Neuron (in vitro differentiated cells): Measurements from ENCODE around the gene ANKRD2.

Experiments
- H2AFZ ChIP-seq: one replicate; pipeline ENCODE4 v1.6.1; 2013; ENCODE audit warnings: low read depth, mild to moderate bottlenecking, inconsistent platforms, low read length, moderate library complexity
- H3K27me3 ChIP-seq: one replicate; pipeline ENCODE4 v1.6.1; 2013; ENCODE audit warnings: low read length; ENCODE audit not compliant: insufficient read depth
- H3K36me3 ChIP-seq: one replicate; pipeline ENCODE4 v1.6.1; 2013; ENCODE audit warnings: low read length; ENCODE audit not compliant: insufficient read depth
- H3K4me1 ChIP-seq: one replicate; pipeline ENCODE4 v1.6.1; 2013; ENCODE audit warnings: low read length; ENCODE audit not compliant: insufficient read depth
- H3K4me3 ChIP-seq: 2 replicates; pipeline ENCODE4 v1.5.1; 2013; ENCODE audit warnings: mild to moderate bottlenecking, low read length, moderate library complexity
- H3K9me3 ChIP-seq: one replicate; pipeline ENCODE4 v1.6.1; 2013; ENCODE audit warnings: low read length

Gene ANKRD2

DNA sequence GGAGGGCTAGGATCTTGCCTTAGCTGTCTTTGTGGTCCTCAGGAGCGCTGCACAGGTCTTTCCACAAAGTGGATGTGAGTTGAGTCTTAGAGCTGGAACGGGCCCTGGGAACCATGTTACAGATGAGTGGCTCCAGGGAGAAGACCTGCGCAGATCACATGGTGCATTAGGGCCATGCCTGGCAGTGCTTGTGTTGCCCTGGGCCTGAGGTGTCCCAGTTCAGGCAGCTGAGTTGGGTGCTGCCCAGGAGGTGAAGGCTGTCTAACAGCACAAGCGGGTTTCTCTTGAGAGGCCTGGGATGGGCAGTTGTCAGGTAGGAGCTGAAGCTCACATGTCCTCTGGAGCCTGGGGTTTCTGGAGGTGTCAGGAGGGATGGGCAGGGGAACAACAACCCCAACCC lies 33.7 kb upstream of the ANKRD2 start:
- H3K4me3 ChIP-seq: no peak overlapping the region
- H3K9me3 ChIP-seq: no peaks in the 10 kb centered on the region
- no peaks in the 10 kb centered on the region for H3K36me3 ChIP-seq
- peaks cover 16% of the 10 kb centered on the region for H3K4me1 ChIP-seq
- no peaks in the 10 kb centered on the region for H3K27me3 ChIP-seq
- H2AFZ ChIP-seq: no peak overlapping the region

GRCh38 chr10:97539523-97540200 lies 32.9 kb upstream of the ANKRD2 start:
- Histone ChIP-seq H2AFZ (no peak overlapping the region), H3K9me3 (no peaks in the 10 kb centered on the region), H3K36me3 (no peaks in the 10 kb centered on the region), H3K4me3 (no peak overlapping the region), H3K4me1 (peaks cover 16% of the 10 kb centered on the region), H3K27me3 (no peaks in the 10 kb centered on the region)

- H2AFZ ChIP-seq: no peak overlapping the region
- no peaks in the 10 kb centered on the region for H3K27me3 ChIP-seq
- peaks cover 16% of the 10 kb centered on the region for H3K4me1 ChIP-seq
- H3K36me3 ChIP-seq: no peaks in the 10 kb centered on the region
- no peaks in the 10 kb centered on the region for H3K9me3 ChIP-seq
- H3K4me3 ChIP-seq: no peak overlapping the region
Observed at GRCh38 chr10:97540669-97541500, 31.7 kb upstream of the ANKRD2 start.

- Histone ChIP-seq H3K4me3 (no peak overlapping the region), H2AFZ (peak overlapping the region; percentile 28), H3K27me3 (no peaks in the 10 kb centered on the region), H3K4me1 (peaks cover 18% of the 10 kb centered on the region), H3K9me3 (no peaks in the 10 kb centered on the region), H3K36me3 (no peaks in the 10 kb centered on the region)
Observed at GRCh38 chr10:97542169-97543024, 30.2 kb upstream of the ANKRD2 start.

DNA sequence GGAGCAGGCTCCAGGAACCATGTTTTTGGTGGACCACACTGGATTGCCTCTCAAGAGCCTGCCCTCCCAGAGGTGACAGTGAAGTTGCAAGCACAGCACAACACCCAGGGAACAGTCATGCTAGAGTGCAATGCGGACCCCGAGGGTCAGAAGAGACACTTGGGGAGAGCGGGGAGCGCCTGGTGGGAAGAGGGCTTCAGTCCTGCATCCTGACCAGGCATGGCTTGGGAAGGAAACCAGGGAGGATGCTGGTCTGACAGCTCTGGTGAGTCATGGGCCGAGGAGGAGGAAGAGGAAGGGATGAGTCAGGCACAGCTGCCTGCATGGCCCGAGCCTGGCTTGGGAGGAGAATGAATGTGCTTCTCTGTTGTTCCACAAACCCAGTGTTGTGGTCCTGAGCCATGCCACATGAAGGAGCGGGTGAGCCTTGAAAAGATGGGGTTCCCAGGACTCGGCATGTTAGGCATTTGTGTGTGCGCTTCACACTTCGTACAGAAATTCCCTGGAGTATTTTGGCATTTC lies 29.5 kb upstream of the ANKRD2 start:
- Histone ChIP-seq H3K4me1 (peaks cover 23% of the 10 kb centered on the region), H3K4me3 (no peak overlapping the region)

DNA sequence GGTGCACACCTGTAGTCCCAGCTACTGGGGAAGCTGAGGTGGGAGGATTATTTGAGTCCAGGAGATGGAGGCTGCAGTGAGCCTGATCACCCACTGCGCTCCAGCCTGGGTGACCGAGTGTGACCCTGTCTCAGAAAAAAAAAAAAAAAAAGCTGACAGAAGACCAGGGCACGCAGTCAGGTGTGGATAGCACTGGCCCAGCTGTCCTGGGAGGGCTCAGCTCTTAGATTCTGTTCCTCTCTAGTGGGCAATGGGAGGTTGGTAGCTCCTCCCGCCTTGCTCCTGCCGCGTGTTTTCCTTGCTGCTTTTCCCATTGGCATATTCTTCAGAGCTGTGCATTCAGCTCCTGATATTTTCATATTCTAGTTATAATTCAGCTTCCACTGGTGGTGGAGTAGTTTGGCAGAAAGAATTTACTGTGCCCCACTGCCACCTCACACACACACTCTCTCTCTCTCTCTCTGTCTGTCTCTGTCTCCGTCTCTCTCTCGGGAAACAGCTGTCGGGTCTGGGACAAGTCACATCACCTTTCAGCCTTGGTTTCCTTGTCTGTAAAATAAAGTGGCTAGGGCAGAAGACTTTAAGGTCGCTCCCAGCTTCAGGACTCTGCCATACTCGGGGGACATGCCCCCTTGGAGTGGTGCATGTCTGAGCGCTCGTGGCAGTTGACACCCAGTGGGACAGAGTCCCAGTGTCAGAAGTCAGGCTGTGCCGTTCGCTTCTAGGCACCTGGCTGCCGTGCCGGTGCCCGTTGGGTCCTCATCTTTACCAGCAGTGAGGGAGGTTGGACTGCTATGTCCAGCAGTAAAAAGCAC lies 25.9 kb upstream of the ANKRD2 start:
- H3K9me3 ChIP-seq: no peaks in the 10 kb centered on the region
- no peak overlapping the region for H3K4me3 ChIP-seq
- no peaks in the 10 kb centered on the region for H3K27me3 ChIP-seq
- H3K36me3 ChIP-seq: no peaks in the 10 kb centered on the region
- H2AFZ ChIP-seq: no peak overlapping the region
- peaks cover 43% of the 10 kb centered on the region for H3K4me1 ChIP-seq

More for the DNA sequence above, 29.5 kb upstream of the ANKRD2 start:
- Histone ChIP-seq H3K36me3 (no peaks in the 10 kb centered on the region), H3K9me3 (no peaks in the 10 kb centered on the region), H3K27me3 (no peaks in the 10 kb centered on the region), H2AFZ (no peak overlapping the region)

DNA sequence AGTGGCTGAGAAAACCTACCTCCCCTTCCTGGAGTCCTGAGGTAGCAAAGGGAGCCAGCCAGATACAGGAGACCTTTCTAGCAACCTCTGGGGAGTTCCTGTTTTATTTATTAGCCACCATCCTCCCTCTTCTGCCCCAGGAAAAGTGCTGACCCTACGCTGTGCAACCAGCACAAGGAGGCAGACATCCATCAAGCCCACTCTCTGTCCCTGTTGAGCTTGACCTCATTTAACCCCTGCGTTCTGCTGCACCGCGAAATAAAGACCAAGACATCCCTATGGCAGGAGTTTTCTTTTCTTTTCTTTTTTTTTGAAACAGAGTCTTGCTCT lies 25.3 kb upstream of the ANKRD2 start:
- no peaks in the 10 kb centered on the region for H3K9me3 ChIP-seq
- no peak overlapping the region for H2AFZ ChIP-seq
- peaks cover 38% of the 10 kb centered on the region for H3K4me1 ChIP-seq
- no peak overlapping the region for H3K4me3 ChIP-seq
- H3K27me3 ChIP-seq: no peaks in the 10 kb centered on the region
- H3K36me3 ChIP-seq: no peaks in the 10 kb centered on the region

- Histone ChIP-seq H3K4me3 (no peak overlapping the region), H2AFZ (no peak overlapping the region), H3K9me3 (no peaks in the 10 kb centered on the region), H3K36me3 (no peaks in the 10 kb centered on the region), H3K27me3 (no peaks in the 10 kb centered on the region), H3K4me1 (peaks cover 31% of the 10 kb centered on the region)
Observed at GRCh38 chr10:97547962-97548361, 24.6 kb upstream of the ANKRD2 start.

DNA sequence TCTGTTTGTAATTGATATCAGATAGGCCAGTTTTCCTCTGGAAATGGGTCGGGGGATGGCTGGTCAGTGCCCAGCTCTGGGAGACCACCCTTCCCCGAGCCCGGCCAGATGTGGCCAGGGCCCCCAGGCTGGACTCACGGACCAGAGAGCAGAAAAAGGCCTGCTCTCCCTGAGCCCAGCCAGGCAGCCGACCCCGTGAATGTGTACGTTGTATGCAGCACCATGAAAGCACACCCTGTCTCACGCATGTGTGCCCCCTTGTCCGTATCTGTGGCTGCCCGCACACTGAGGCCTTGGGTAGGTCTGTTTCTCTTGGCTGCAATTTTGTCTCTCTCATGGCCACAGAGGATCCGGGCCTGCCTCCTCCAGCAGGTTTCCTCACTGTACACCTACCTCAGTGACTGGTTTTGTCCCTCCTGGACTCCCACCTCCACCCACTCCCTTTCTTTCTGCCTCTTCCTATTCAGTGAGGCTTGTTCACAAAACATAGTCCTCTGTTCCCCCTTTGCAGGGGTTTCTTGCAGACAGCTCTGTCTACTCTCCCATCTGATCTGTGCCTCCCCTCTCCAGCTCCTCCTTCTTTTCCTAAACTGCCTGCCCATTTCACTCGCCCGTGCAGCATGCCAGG lies 23.6 kb upstream of the ANKRD2 start:
- H3K9me3 ChIP-seq: no peaks in the 10 kb centered on the region
- H3K4me3 ChIP-seq: no peak overlapping the region
- no peak overlapping the region for H2AFZ ChIP-seq
- H3K36me3 ChIP-seq: no peaks in the 10 kb centered on the region
- H3K27me3 ChIP-seq: no peaks in the 10 kb centered on the region
- peaks cover 33% of the 10 kb centered on the region for H3K4me1 ChIP-seq

DNA sequence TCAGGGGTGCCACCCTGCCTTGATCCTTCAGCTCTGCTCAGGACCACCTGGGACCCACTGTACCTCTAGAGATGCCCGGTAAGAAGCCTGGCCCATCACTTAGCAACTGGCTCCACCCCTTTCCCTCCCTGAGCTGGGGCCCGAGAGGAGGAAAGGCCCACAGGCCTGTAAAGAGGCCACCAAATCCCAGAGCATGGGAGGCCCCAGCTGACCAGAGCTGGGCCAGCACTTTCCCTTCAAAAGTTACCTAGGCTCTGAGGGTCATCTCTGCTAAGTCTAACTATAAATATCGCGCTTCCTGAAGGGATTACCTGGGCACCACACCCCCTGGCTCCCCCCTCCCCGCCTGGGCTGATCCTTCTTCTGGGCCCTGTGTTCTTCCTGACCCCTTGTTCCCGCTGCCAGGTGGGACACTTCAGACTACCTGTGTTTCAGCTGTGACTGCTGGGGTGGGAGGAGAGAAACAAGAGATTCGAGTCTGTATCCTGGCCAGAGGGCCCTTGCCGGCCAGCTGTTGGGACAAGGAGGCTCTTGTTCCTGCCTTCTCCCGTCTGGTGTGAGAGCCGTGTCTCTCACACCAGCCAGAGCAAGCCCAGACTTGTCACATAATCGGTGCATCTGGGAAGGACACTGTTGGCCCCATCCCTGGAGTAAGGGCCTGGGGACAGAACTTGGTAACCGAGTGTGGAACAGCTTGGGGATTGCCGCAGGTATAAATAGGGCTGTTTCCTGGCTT lies 22.8 kb upstream of the ANKRD2 start:
- Histone ChIP-seq H3K4me3 (no peak overlapping the region), H2AFZ (no peak overlapping the region), H3K4me1 (peaks cover 34% of the 10 kb centered on the region), H3K36me3 (no peaks in the 10 kb centered on the region), H3K9me3 (no peaks in the 10 kb centered on the region), H3K27me3 (no peaks in the 10 kb centered on the region)

DNA sequence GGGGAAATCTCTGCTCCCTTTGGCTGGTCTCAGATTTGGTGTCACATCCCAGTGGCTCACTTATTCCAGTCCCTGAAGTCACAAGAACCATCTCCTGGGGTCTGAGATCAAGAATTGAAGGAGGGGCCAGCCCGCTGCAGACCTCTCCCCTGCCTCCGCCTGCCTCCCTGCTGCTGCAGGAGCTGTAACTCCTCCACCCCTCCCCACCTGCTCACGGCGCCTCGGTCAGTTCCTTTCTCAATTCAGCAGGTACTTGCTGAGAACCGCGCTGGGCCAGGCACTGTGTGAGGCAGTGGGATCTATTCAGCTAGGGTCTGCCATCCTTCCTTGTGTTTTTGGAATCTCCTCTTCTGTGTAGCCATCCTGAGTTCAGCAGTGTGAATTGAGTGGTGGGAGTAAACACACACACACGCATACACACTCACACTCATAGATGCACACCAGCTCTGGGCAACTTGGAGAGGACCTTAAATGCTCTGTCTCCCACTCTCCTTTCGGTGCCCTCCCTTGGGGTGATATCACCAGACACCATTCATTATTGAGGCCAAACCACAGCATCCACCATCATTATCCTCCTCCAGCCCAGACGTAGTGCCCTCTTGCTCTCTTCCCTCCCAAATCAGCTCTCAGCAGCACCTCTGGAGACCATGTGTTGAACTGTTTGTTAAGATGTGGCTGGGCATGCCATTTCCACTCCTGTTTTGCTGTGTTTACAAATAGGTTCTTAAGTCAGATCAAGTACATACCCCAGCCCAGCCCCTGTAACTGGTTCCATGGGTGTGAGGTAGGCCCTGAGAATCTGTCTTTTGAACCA lies 22.0 kb upstream of the ANKRD2 start:
- H3K4me1 ChIP-seq: peaks cover 34% of the 10 kb centered on the region
- no peaks in the 10 kb centered on the region for H3K36me3 ChIP-seq
- H2AFZ ChIP-seq: no peak overlapping the region
- H3K4me3 ChIP-seq: no peak overlapping the region
- H3K9me3 ChIP-seq: no peaks in the 10 kb centered on the region
- H3K27me3 ChIP-seq: no peaks in the 10 kb centered on the region
